ENCODE results near the gene CFDP1. TPM values are rescaled to one million over a fixed set of nuclear protein-coding genes. Genes with fewer than 3 reads are reported as not detected.

Gene CFDP1
- total RNA-seq, 4 donors from 2014 or later: 51.2 to 318 (median 145) TPM

GRCh38 chr16:75385507-75386152 lies 47.7 kb downstream of the CFDP1 start:
- H3K4me1 ChIP-seq: peaks cover 3 to 12% (median 5%) of the 10 kb centered on the region in 4 donors
- in situ Hi-C loops (cut with MboI; ENCODE audit: low pct_ligation_motif_present in 1 of 4, low pct_unique_long_range_greater_than_20kb in 1 of 4, low sequenced_read_pairs in 3 of 4): loop anchor here in 3 of 4 donors (10.0 to 25.0 kb wide), 4 partner anchors 141 to 398 kb away; partner anchors contain the start of genes CTRB2 (in 2 of the 3), CTRB1 (in 1 of the 3), WDR59 (in 1 of the 3) and ZNRF1 (in 1 of the 3)
- WGBS, 2 donors (ENCODE audit: low coverage in 1 of 2): 22 to 34% methylated on average over 5 of the region's 5 CpGs
- DNase-seq: no peak
- intact Hi-C loops (cut with DNase I; ENCODE audit: low total_unique reads): loop anchor here (1.0 kb wide), 1 partner anchor 151 kb away; no protein-coding TSS in a partner anchor
- H3K4me3 ChIP-seq: no peak overlapping the region
- H3K27ac ChIP-seq: no peak overlapping the region
- H3K27me3 ChIP-seq: no peaks in the 10 kb centered on the region
- no peaks in the 10 kb centered on the region for H3K9me3 ChIP-seq
- TF ChIP-seq POLR2A (IDR thresholded peaks at IDR 0.05): no peak
- TF ChIP-seq CTCF (IDR thresholded peaks at IDR 0.05): peak; percentile 68 to 81 (median 77)
- peak in 2 of 3 donors; percentile 45 to 65 for TF ChIP-seq POLR2AphosphoS5 (IDR thresholded peaks at IDR 0.05)
- no peaks in the 10 kb centered on the region for H3K36me3 ChIP-seq

- in situ Hi-C loops (cut with MboI; ENCODE audit: low pct_ligation_motif_present in 1 of 4, low pct_unique_long_range_greater_than_20kb in 1 of 4, low sequenced_read_pairs in 3 of 4) (loop anchor here in 3 of 4 donors (10.0 to 25.0 kb wide), 4 partner anchors 138 to 396 kb away; partner anchors contain the start of genes CTRB2 (in 2 of the 3), CTRB1 (in 1 of the 3), WDR59 (in 1 of the 3) and ZNRF1 (in 1 of the 3)), intact Hi-C loops (cut with DNase I; ENCODE audit: low total_unique reads) (no loop called here)
- DNase-seq: no peak
- 69 to 85% methylated on average over 1 of the region's 1 CpG for WGBS, 2 donors (ENCODE audit: low coverage in 1 of 2)
- peaks cover 3 to 30% (median 6%) of the 10 kb centered on the region in 4 donors for H3K4me1 ChIP-seq
- H3K27ac ChIP-seq: no peak overlapping the region
- TF ChIP-seq EP300 (IDR thresholded peaks at IDR 0.05; ENCODE audit: low read depth): no peak
- no peak for TF ChIP-seq POLR2A (IDR thresholded peaks at IDR 0.05)
- no peak for TF ChIP-seq CTCF (IDR thresholded peaks at IDR 0.05)
- TF ChIP-seq POLR2AphosphoS5 (IDR thresholded peaks at IDR 0.05): no peak
- no peak overlapping the region for H3K4me3 ChIP-seq
- H3K27me3 ChIP-seq: no peaks in the 10 kb centered on the region
- no peaks in the 10 kb centered on the region for H3K9me3 ChIP-seq
- no peaks in the 10 kb centered on the region for H3K36me3 ChIP-seq
Observed at GRCh38 chr16:75383141-75383540, 50.2 kb downstream of the CFDP1 start.

GRCh38 chr16:75382611-75383010 lies 50.7 kb downstream of the CFDP1 start:
- no peak for TF ChIP-seq CTCF (IDR thresholded peaks at IDR 0.05)
- no peak for TF ChIP-seq POLR2AphosphoS5 (IDR thresholded peaks at IDR 0.05)
- TF ChIP-seq EP300 (IDR thresholded peaks at IDR 0.05; ENCODE audit: low read depth): no peak
- TF ChIP-seq POLR2A (IDR thresholded peaks at IDR 0.05): no peak
- Histone ChIP-seq H3K27ac (no peak overlapping the region), H3K27me3 (no peaks in the 10 kb centered on the region), H3K4me1 (peaks cover 3 to 30% (median 6%) of the 10 kb centered on the region in 4 donors), H3K36me3 (no peaks in the 10 kb centered on the region), H3K9me3 (no peaks in the 10 kb centered on the region), H3K4me3 (no peak overlapping the region)
- in situ Hi-C loops (cut with MboI; ENCODE audit: low pct_ligation_motif_present in 1 of 4, low pct_unique_long_range_greater_than_20kb in 1 of 4, low sequenced_read_pairs in 3 of 4) (loop anchor here in 3 of 4 donors (10.0 to 25.0 kb wide), 4 partner anchors 138 to 395 kb away; partner anchors contain the start of genes CTRB2 (in 2 of the 3), CTRB1 (in 1 of the 3), WDR59 (in 1 of the 3) and ZNRF1 (in 1 of the 3)), intact Hi-C loops (cut with DNase I; ENCODE audit: low total_unique reads) (no loop called here)
- no peak for DNase-seq
- 93 to 94% methylated on average over 2 of the region's 2 CpGs for WGBS, 2 donors (ENCODE audit: low coverage in 1 of 2)

- no peaks in the 10 kb centered on the region for H3K27me3 ChIP-seq
- DNase-seq: no peak
- H3K4me3 ChIP-seq: no peak overlapping the region
- H3K27ac ChIP-seq: peak overlapping the region in 1 of 4 donors; percentile 18
- intact Hi-C loops (cut with DNase I; ENCODE audit: low total_unique reads): no loop called here
- no peaks in the 10 kb centered on the region for H3K36me3 ChIP-seq
- in situ Hi-C loops (cut with MboI; ENCODE audit: low pct_ligation_motif_present in 1 of 4, low pct_unique_long_range_greater_than_20kb in 1 of 4, low sequenced_read_pairs in 3 of 4): loop anchor here in 3 of 4 donors (10.0 to 25.0 kb wide), 4 partner anchors 136 to 394 kb away; partner anchors contain the start of genes CTRB2 (in 2 of the 3), CTRB1 (in 1 of the 3), WDR59 (in 1 of the 3) and ZNRF1 (in 1 of the 3)
- H3K4me1 ChIP-seq: peaks cover 3 to 30% (median 6%) of the 10 kb centered on the region in 4 donors
- no peak for TF ChIP-seq POLR2A (IDR thresholded peaks at IDR 0.05)
- TF ChIP-seq POLR2AphosphoS5 (IDR thresholded peaks at IDR 0.05): no peak
- no peak for TF ChIP-seq CTCF (IDR thresholded peaks at IDR 0.05)
- TF ChIP-seq EP300 (IDR thresholded peaks at IDR 0.05; ENCODE audit: low read depth): no peak
- 62 to 64% methylated on average over 2 of the region's 2 CpGs for WGBS, 2 donors (ENCODE audit: low coverage in 1 of 2)
- no peaks in the 10 kb centered on the region for H3K9me3 ChIP-seq
Observed at GRCh38 chr16:75380870-75381269, 52.4 kb downstream of the CFDP1 start.
